Ascending aorta (tissue), 2 donors: Measurements from ENCODE around the gene TATDN2. TPM values are rescaled to one million over a fixed set of nuclear protein-coding genes. Genes with fewer than 3 reads are reported as not detected.

Experiments
- DNase-seq, 2 donors: peaks; one replicate each; pipeline ENCODE4 v3.0.0-alpha.2; 2019; ENCODE audit warnings: low spot score in 2 of 2
- H3K27ac ChIP-seq, 2 donors: fragments of 200-600 bp; sonication (generic); one replicate each; pipeline ENCODE4 v1.5.1; 2016 to 2017; ENCODE audit warnings: mild to moderate bottlenecking in 1 of 2
- H3K27me3 ChIP-seq: fragments of 200-600 bp; sonication (generic); one replicate; pipeline ENCODE4 v1.5.1; 2017
- H3K36me3 ChIP-seq, 2 donors: fragments of 200-600 bp; sonication (generic); one replicate each; pipeline ENCODE4 v1.5.1; 2016
- H3K4me1 ChIP-seq, 2 donors: fragments of 200-600 bp; sonication (generic); one replicate each; pipeline ENCODE4 v1.5.1; 2016 to 2017; ENCODE audit warnings: mild to moderate bottlenecking in 1 of 2
- H3K4me3 ChIP-seq, 2 donors: fragments of 200-600 bp; sonication (generic); one replicate each; pipeline ENCODE4 v1.5.1; 2016 to 2017; ENCODE audit warnings: mild to moderate bottlenecking in 1 of 2
- H3K9me3 ChIP-seq, 2 donors: fragments of 200-600 bp; sonication (generic); one replicate each; pipeline ENCODE4 v1.5.1; 2016
- intact Hi-C: fragments of 100-400 bp; cut with DNase I; formaldehyde crosslinking; loops from one replicate; pipeline ENCODE4 v1.15.1; 2023
- total RNA-seq: library from RNA; depleted of rRNA; stranded (reverse); fragments of >200 nt; gene quantifications from one replicate; pipeline ENCODE4 v1.1.0, GENCODE V29; 2016
- TF ChIP-seq, protein P1 (sequence below), 3 experiments: fragments of 200-600 bp in 2 of 3; fragments of 450-650 bp in 1 of 3; sonication (generic) in 2 of 3; IDR thresholded peaks; one replicate each; pipeline ENCODE4 v1.5.1; 2016 to 2019; ENCODE audit warnings: antibody characterized with exemption in 3 of 3, mild to moderate bottlenecking in 1 of 3, moderate library complexity in 1 of 3

Gene TATDN2
- total RNA-seq, 1 donor from 2014 or later = 29.1 TPM

GRCh38 chr3:10305331-10305902 is 57.2 kb downstream of the TATDN2 start:
- H3K4me3 ChIP-seq = no peak overlapping the region
- H3K27me3 ChIP-seq = no peaks in the 10 kb centered on the region
- H3K36me3 ChIP-seq = peaks cover 74 to 86% of the 10 kb centered on the region in 2 donors
- TF ChIP-seq, protein P1, sequence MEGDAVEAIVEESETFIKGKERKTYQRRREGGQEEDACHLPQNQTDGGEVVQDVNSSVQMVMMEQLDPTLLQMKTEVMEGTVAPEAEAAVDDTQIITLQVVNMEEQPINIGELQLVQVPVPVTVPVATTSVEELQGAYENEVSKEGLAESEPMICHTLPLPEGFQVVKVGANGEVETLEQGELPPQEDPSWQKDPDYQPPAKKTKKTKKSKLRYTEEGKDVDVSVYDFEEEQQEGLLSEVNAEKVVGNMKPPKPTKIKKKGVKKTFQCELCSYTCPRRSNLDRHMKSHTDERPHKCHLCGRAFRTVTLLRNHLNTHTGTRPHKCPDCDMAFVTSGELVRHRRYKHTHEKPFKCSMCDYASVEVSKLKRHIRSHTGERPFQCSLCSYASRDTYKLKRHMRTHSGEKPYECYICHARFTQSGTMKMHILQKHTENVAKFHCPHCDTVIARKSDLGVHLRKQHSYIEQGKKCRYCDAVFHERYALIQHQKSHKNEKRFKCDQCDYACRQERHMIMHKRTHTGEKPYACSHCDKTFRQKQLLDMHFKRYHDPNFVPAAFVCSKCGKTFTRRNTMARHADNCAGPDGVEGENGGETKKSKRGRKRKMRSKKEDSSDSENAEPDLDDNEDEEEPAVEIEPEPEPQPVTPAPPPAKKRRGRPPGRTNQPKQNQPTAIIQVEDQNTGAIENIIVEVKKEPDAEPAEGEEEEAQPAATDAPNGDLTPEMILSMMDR (IDR thresholded peaks at IDR 0.05) = no peak
- intact Hi-C loops = no loop called here
- DNase-seq = no peak
- H3K27ac ChIP-seq = no peak overlapping the region
- H3K4me1 ChIP-seq = no peaks in the 10 kb centered on the region
- no peaks in the 10 kb centered on the region for H3K9me3 ChIP-seq

- no peak for DNase-seq
- H3K4me3 ChIP-seq = no peak overlapping the region
- H3K27me3 ChIP-seq = no peaks in the 10 kb centered on the region
- TF ChIP-seq, protein P1 (IDR thresholded peaks at IDR 0.05) = no peak
- H3K36me3 ChIP-seq = peaks cover 74 to 86% of the 10 kb centered on the region in 2 donors
- H3K27ac ChIP-seq = no peak overlapping the region
- no peaks in the 10 kb centered on the region for H3K4me1 ChIP-seq
- intact Hi-C loops = no loop called here
- no peaks in the 10 kb centered on the region for H3K9me3 ChIP-seq
Observed at GRCh38 chr3:10306156-10306555, 57.9 kb downstream of the TATDN2 start.

- Histone ChIP-seq H3K27me3 (no peaks in the 10 kb centered on the region), H3K9me3 (no peaks in the 10 kb centered on the region), H3K4me1 (no peaks in the 10 kb centered on the region), H3K27ac (no peak overlapping the region), H3K36me3 (peaks cover 70 to 86% of the 10 kb centered on the region in 2 donors), H3K4me3 (no peak overlapping the region)
- intact Hi-C loops = no loop called here
- TF ChIP-seq, protein P1 (IDR thresholded peaks at IDR 0.05) = no peak
- DNase-seq = no peak
Observed at GRCh38 chr3:10308678-10309077, 60.4 kb downstream of the TATDN2 start.

- intact Hi-C loops = no loop called here
- no peaks in the 10 kb centered on the region for H3K27me3 ChIP-seq
- H3K4me3 ChIP-seq = no peak overlapping the region
- peaks cover 70 to 86% of the 10 kb centered on the region in 2 donors for H3K36me3 ChIP-seq
- H3K9me3 ChIP-seq = no peaks in the 10 kb centered on the region
- TF ChIP-seq, protein P1 (IDR thresholded peaks at IDR 0.05) = no peak
- H3K27ac ChIP-seq = no peak overlapping the region
- no peak for DNase-seq
- no peaks in the 10 kb centered on the region for H3K4me1 ChIP-seq
Observed at GRCh38 chr3:10309736-10310135, 61.5 kb downstream of the TATDN2 start.

DNA sequence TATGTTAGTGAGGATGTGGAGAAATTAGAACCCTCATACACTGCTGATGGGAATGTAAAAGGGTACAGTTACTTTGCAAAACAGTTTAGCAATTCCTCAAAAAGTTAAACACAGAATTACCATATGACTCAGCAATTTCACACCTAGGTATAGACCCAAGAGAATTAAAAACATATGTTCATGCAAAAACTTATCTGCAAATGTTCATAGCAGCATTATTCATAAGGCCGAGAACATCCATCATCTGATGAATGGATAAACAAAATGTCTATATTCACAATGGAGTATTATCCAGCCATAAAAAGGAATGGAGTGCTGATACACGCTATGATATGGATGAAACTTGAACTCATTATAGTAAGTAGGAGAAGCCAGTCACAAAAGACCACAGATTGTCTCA is 62.3 kb downstream of the TATDN2 start:
- H3K4me3 ChIP-seq = no peak overlapping the region
- no peak overlapping the region for H3K27ac ChIP-seq
- intact Hi-C loops = no loop called here
- H3K27me3 ChIP-seq = no peaks in the 10 kb centered on the region
- H3K36me3 ChIP-seq = peaks cover 70 to 86% of the 10 kb centered on the region in 2 donors
- no peaks in the 10 kb centered on the region for H3K9me3 ChIP-seq
- no peaks in the 10 kb centered on the region for H3K4me1 ChIP-seq
- TF ChIP-seq, protein P1 (IDR thresholded peaks at IDR 0.05) = no peak
- DNase-seq = no peak

DNA sequence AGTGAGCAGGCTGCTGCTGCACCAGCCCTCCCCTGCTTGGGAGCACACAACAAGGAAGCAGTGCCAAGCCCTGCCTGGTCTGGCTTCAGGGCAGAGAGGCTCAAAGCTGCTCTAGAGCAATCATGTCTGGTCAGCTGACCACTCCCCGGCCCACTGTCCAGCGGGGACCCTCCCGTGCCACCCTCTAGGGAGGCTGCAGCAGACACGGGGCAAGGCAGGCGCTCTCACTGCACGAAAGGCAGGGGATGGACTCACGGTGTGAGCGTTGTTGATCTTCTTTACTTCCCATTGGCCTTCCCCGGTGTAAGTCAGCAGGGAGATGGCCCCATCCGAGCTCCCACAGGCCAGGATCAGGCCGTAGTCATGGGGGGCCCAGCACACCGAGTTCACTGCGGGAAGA is 63.5 kb downstream of the TATDN2 start:
- Histone ChIP-seq H3K4me3 (no peak overlapping the region), H3K36me3 (peaks cover 78 to 86% of the 10 kb centered on the region in 2 donors), H3K4me1 (no peaks in the 10 kb centered on the region), H3K27ac (no peak overlapping the region), H3K27me3 (no peaks in the 10 kb centered on the region), H3K9me3 (no peaks in the 10 kb centered on the region)
- TF ChIP-seq, protein P1 (IDR thresholded peaks at IDR 0.05) = no peak
- intact Hi-C loops = no loop called here
- no peak for DNase-seq
